BE2C (cell line): ENCODE data around the gene MPLKIP.
"Not testable (repeated sequence)": the region's sequence is repeated elsewhere in the genome, so short reads cannot be mapped to it uniquely, and the experiment has no call there.

Experiments
- DNase-seq: peaks from one replicate; pipeline ENCODE4 v3.0.0-alpha.2; 2020
- H3K27me3 ChIP-seq: fragments of 250-450 bp; sonication (Bioruptor Pico); 2 replicates; pipeline ENCODE4 v1.5.1; 2020; ENCODE audit warnings: mild to moderate bottlenecking
- H3K36me3 ChIP-seq: fragments of 250-450 bp; sonication (Bioruptor Pico); 2 replicates; pipeline ENCODE4 v1.5.1; 2020; ENCODE audit warnings: mild to moderate bottlenecking
- H3K4me1 ChIP-seq: fragments of 250-450 bp; sonication (Bioruptor Pico); 2 replicates; pipeline ENCODE4 v1.5.1; 2020
- H3K4me3 ChIP-seq: 2 replicates; pipeline ENCODE4 v1.5.1; 2011; ENCODE audit warnings: low read depth, low read length
- H3K9me3 ChIP-seq: fragments of 250-450 bp; sonication (Bioruptor Pico); 2 replicates; pipeline ENCODE4 v1.5.1; 2020
- TF ChIP-seq, protein P1 (sequence below): IDR thresholded peaks from 2 replicates; pipeline ENCODE4 v1.5.1; 2012; ENCODE audit warnings: mild to moderate bottlenecking, low read depth, low read length

MPLKIP gene

GRCh38 chr7:40133561-40134427 lies 628 bp downstream of the MPLKIP start:
- TF ChIP-seq, protein P1, sequence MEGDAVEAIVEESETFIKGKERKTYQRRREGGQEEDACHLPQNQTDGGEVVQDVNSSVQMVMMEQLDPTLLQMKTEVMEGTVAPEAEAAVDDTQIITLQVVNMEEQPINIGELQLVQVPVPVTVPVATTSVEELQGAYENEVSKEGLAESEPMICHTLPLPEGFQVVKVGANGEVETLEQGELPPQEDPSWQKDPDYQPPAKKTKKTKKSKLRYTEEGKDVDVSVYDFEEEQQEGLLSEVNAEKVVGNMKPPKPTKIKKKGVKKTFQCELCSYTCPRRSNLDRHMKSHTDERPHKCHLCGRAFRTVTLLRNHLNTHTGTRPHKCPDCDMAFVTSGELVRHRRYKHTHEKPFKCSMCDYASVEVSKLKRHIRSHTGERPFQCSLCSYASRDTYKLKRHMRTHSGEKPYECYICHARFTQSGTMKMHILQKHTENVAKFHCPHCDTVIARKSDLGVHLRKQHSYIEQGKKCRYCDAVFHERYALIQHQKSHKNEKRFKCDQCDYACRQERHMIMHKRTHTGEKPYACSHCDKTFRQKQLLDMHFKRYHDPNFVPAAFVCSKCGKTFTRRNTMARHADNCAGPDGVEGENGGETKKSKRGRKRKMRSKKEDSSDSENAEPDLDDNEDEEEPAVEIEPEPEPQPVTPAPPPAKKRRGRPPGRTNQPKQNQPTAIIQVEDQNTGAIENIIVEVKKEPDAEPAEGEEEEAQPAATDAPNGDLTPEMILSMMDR = no peak
- no peaks in the 10 kb centered on the region; the same call in 1 of the 2 replicates for H3K36me3 ChIP-seq
- peak overlapping the region; percentile 97 for H3K4me3 ChIP-seq
- no peaks in the 10 kb centered on the region for H3K9me3 ChIP-seq
- no peaks in the 10 kb centered on the region for H3K4me1 ChIP-seq
- H3K27me3 ChIP-seq = no peaks in the 10 kb centered on the region
- DNase-seq = no peak

DNA sequence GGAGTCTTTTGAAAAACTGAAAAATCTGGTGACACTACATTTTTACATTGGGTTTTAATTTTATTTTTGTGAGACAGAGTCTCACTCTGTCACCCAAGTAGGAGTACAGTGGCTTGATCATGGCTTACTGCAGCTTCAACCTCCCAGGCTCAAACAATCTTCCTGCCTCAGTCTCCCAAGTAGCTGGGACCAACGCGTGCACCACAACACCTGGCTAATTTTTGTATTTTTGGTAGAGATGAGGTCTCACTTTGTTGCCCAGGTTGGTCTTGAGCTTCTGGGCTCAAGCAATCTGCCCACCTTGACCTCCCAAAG lies 11.5 kb downstream of the MPLKIP start:
- Histone ChIP-seq H3K9me3 (no peaks in the 10 kb centered on the region), H3K4me3 (no peak overlapping the region), H3K27me3 (no peaks in the 10 kb centered on the region), H3K4me1 (no peaks in the 10 kb centered on the region), H3K36me3 (peaks cover 4% of the 10 kb centered on the region)
- no peak for DNase-seq
- TF ChIP-seq, protein P1 = no peak

GRCh38 chr7:40122100-40122939 lies 12.1 kb downstream of the MPLKIP start:
- H3K36me3 ChIP-seq, H3K9me3 ChIP-seq, H3K4me3 ChIP-seq, H3K4me1 ChIP-seq, DNase-seq, H3K27me3 ChIP-seq: not testable (repeated sequence)

DNA sequence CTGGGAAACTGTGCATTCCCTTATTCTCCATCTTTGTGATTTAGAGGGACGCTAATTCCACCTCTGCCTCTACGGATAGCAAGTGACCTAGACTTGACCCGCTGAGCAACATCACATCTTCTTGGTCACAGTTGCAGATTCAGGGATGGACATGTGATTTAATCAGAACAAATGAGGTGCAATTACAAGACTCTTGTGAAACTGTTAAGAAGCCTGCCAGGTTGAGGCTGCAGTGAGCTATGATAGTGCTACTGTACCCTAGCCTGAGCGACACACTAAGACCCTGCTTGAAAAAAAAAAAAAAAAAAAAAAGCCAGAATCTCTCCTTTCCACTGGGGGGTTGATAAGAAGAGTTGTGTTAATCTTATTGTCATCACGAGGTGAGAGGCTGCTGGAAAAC lies 14.4 kb downstream of the MPLKIP start:
- H3K36me3 ChIP-seq = peaks cover 4% of the 10 kb centered on the region
- no peak overlapping the region for H3K4me3 ChIP-seq
- TF ChIP-seq, protein P1 = no peak
- no peak for DNase-seq
- no peaks in the 10 kb centered on the region for H3K27me3 ChIP-seq
- H3K9me3 ChIP-seq = no peaks in the 10 kb centered on the region
- no peaks in the 10 kb centered on the region for H3K4me1 ChIP-seq

GRCh38 chr7:40118201-40118600 lies 16.2 kb downstream of the MPLKIP start:
- H3K36me3 ChIP-seq, DNase-seq, H3K9me3 ChIP-seq, H3K4me3 ChIP-seq, H3K4me1 ChIP-seq, H3K27me3 ChIP-seq: not testable (repeated sequence)

DNA sequence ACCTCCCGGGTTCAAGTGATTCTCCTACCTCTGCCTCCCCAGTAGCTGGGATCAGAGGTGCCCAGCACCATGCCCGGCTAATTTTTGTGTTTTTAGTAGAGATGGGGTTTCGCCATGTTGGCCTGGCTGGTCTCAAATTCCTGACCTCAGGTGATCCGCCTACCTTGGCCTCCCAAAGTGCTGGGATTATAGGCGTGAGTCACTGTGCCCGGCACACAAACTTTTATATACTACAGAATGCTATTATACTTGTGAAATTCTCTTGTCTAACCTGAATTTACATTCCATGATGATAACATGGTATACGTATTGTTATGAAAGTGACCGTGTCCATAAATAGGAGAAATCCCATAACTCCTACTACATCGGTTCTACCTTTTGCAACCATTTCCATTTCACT lies 17.2 kb downstream of the MPLKIP start:
- not testable (repeated sequence) for H3K9me3 ChIP-seq, H3K4me1 ChIP-seq, DNase-seq, H3K36me3 ChIP-seq, H3K27me3 ChIP-seq, H3K4me3 ChIP-seq

DNA sequence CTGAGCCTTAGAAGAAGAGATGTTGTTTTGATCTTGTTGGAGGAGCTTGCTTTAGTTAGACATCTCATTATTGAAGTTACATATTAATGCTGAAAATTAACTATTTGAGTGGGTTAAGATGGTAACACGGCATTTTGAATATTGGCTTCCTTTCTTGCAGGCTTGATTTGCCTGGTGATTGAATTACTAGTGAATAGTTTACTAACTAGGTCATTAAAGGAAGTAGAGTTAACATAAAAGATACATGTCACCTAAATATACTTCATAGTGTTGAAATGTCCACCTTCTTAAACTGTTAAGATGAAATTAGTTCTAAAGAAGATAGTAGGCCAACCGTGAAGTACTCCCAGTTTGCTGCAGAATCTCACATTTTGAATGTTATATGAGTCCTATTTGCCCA lies 18.5 kb downstream of the MPLKIP start:
- no peaks in the 10 kb centered on the region for H3K9me3 ChIP-seq
- TF ChIP-seq, protein P1 = no peak
- H3K4me1 ChIP-seq = no peaks in the 10 kb centered on the region
- no peak for DNase-seq
- H3K36me3 ChIP-seq = no peaks in the 10 kb centered on the region
- H3K27me3 ChIP-seq = no peaks in the 10 kb centered on the region
- no peak overlapping the region for H3K4me3 ChIP-seq
